Measurements from ENCODE around the gene MELK.

MELK gene

GRCh38 chr9:36575411-36575882 is 2.8 kb downstream of the MELK start:
- peak overlapping the region; percentile 63 for H3K27ac ChIP-seq
- no peak for DNase-seq (ENCODE audit: low read depth, low spot score)

- H3K27ac ChIP-seq, result no peak overlapping the region
- no peak for DNase-seq (ENCODE audit: low read depth, low spot score)
These were observed 4.2 kb downstream of the MELK start for GRCh38 chr9:36576866-36577265.

- peak; percentile 26 for DNase-seq (ENCODE audit: low read depth, low spot score)
- peak overlapping the region; percentile 97 for H3K27ac ChIP-seq
These were observed 12.1 kb downstream of the MELK start for GRCh38 chr9:36584620-36585460.

- DNase-seq (ENCODE audit: low read depth, low spot score), result no peak
These were observed 17.5 kb downstream of the MELK start for GRCh38 chr9:36590231-36590630.

GRCh38 chr9:36592801-36593583 is 20.3 kb downstream of the MELK start:
- DNase-seq (ENCODE audit: low read depth, low spot score), result no peak
- no peak overlapping the region for H3K27ac ChIP-seq

More at GRCh38 chr9:36590231-36590630, 17.5 kb downstream of the MELK start:
- no peak overlapping the region for H3K27ac ChIP-seq

- no peak for DNase-seq (ENCODE audit: low read depth, low spot score)
- no peak overlapping the region for H3K27ac ChIP-seq
These were observed 21.5 kb downstream of the MELK start for GRCh38 chr9:36594213-36594612.

GRCh38 chr9:36597412-36598178 is 24.9 kb downstream of the MELK start:
- no peak for DNase-seq (ENCODE audit: low read depth, low spot score)
- H3K27ac ChIP-seq, result no peak overlapping the region

GRCh38 chr9:36598273-36598672 is 25.6 kb downstream of the MELK start:
- H3K27ac ChIP-seq, result no peak overlapping the region
- no peak for DNase-seq (ENCODE audit: low read depth, low spot score)

GRCh38 chr9:36603006-36603405 is 30.3 kb downstream of the MELK start:
- no peak for DNase-seq (ENCODE audit: low read depth, low spot score)
- H3K27ac ChIP-seq, result no peak overlapping the region

GRCh38 chr9:36609306-36609705 is 36.6 kb downstream of the MELK start:
- DNase-seq (ENCODE audit: low read depth, low spot score), result no peak
- H3K27ac ChIP-seq, result no peak overlapping the region

- no peak overlapping the region for H3K27ac ChIP-seq
- no peak for DNase-seq (ENCODE audit: low read depth, low spot score)
These were observed 49.4 kb downstream of the MELK start for GRCh38 chr9:36622121-36622520.

GRCh38 chr9:36623280-36623679 is 50.6 kb downstream of the MELK start:
- peak; percentile 20 for DNase-seq (ENCODE audit: low read depth, low spot score)
- no peak overlapping the region for H3K27ac ChIP-seq

- peak; percentile 36 for DNase-seq (ENCODE audit: low read depth, low spot score)
- H3K27ac ChIP-seq, result peak overlapping the region; percentile 41
These were observed 52.4 kb downstream of the MELK start for GRCh38 chr9:36625006-36625615.

GRCh38 chr9:36632892-36633291 is 60.2 kb downstream of the MELK start:
- DNase-seq (ENCODE audit: low read depth, low spot score), result no peak
- H3K27ac ChIP-seq, result no peak overlapping the region

GRCh38 chr9:36637491-36638270 is 65.0 kb downstream of the MELK start:
- no peak for DNase-seq (ENCODE audit: low read depth, low spot score)
- H3K27ac ChIP-seq, result no peak overlapping the region

GRCh38 chr9:36640771-36641381 is 68.2 kb downstream of the MELK start:
- no peak overlapping the region for H3K27ac ChIP-seq
- no peak for DNase-seq (ENCODE audit: low read depth, low spot score)

- DNase-seq (ENCODE audit: low read depth, low spot score), result no peak
- H3K27ac ChIP-seq, result no peak overlapping the region
These were observed 70.1 kb downstream of the MELK start for GRCh38 chr9:36642817-36643216.

GRCh38 chr9:36656842-36657241 is 84.1 kb downstream of the MELK start:
- no peak overlapping the region for H3K27ac ChIP-seq
- DNase-seq (ENCODE audit: low read depth, low spot score), result no peak

GRCh38 chr9:36659500-36659899 is 86.8 kb downstream of the MELK start:
- no peak for DNase-seq (ENCODE audit: low read depth, low spot score)
- H3K27ac ChIP-seq, result no peak overlapping the region
